ENCODE results near the gene ARHGAP23. TPM values are rescaled to one million over a fixed set of nuclear protein-coding genes. Genes with fewer than 3 reads are reported as not detected.

The ARHGAP23 gene
- total RNA-seq, 3 donors from 2014 or later (not counting 1 experiment from before 2014, with no cell fraction given), result 0.19 to 1.8 (median 1.7) TPM

DNA sequence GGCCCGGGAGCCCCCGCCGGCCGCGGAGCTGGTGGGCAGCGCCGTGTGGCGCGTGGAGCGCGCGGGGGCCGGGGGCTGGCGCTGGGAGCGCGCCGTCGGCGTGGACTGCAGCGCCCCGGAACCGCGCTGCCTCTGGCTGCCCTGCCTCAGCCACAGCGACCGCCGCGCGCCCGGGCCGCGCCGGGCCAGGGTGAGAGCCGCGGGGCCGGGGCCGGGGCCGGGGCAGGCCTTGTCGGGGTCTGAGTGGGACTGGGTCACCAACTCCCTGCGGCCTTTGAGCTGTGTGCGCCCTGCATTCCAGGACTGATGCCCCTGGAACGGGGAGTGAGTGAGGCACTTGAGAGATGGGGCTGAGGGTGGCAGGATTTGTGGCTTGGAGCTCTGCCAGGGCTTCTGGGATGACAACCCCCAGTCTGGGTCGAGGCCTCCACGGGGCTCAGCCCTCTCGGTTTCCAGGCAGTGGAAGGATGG is 25.7 kb downstream of the ARHGAP23 start:
- no peaks in the 10 kb centered on the region for H3K36me3 Mint-ChIP-seq
- intact Hi-C loops (cut with micrococcal nuclease), result no loop called here
- no peak overlapping the region for H3K4me3 Mint-ChIP-seq
- H3K4me1 ChIP-seq (ENCODE audit: control insufficient read depth, insufficient read depth, low read length), result no peaks in the 10 kb centered on the region
- no peak overlapping the region for H3K4me3 ChIP-seq (ENCODE audit: low read length)
- TF ChIP-seq, protein P1, sequence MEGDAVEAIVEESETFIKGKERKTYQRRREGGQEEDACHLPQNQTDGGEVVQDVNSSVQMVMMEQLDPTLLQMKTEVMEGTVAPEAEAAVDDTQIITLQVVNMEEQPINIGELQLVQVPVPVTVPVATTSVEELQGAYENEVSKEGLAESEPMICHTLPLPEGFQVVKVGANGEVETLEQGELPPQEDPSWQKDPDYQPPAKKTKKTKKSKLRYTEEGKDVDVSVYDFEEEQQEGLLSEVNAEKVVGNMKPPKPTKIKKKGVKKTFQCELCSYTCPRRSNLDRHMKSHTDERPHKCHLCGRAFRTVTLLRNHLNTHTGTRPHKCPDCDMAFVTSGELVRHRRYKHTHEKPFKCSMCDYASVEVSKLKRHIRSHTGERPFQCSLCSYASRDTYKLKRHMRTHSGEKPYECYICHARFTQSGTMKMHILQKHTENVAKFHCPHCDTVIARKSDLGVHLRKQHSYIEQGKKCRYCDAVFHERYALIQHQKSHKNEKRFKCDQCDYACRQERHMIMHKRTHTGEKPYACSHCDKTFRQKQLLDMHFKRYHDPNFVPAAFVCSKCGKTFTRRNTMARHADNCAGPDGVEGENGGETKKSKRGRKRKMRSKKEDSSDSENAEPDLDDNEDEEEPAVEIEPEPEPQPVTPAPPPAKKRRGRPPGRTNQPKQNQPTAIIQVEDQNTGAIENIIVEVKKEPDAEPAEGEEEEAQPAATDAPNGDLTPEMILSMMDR (IDR thresholded peaks at IDR 0.05), result no peak
- DNase-seq, result no peak
- H3K27ac ChIP-seq (ENCODE audit: low read length), result no peak overlapping the region
- WGBS (ENCODE audit: insufficient coverage), result 4% methylated on average over 44 of the region's 44 CpGs
- peak in 1 of 3 donors; percentile 39 for ATAC-seq
- H3K9me3 Mint-ChIP-seq, result no peaks in the 10 kb centered on the region
- H3K4me1 Mint-ChIP-seq, result peaks cover 10 to 18% of the 10 kb centered on the region in 2 donors
- peaks cover 36 to 39% of the 10 kb centered on the region in 2 donors for H3K27me3 Mint-ChIP-seq (ENCODE audit: low read depth in 2 of 2)
- H3K9me3 ChIP-seq (ENCODE audit: control insufficient read depth, insufficient read depth, low read length), result no peaks in the 10 kb centered on the region
- H3K36me3 ChIP-seq (ENCODE audit: control insufficient read depth, insufficient read depth, low read length), result no peaks in the 10 kb centered on the region
- H3K27ac Mint-ChIP-seq, result no peak overlapping the region
- peaks cover 10% of the 10 kb centered on the region for H3K27me3 ChIP-seq (ENCODE audit: control insufficient read depth, insufficient read depth, low read length)

DNA sequence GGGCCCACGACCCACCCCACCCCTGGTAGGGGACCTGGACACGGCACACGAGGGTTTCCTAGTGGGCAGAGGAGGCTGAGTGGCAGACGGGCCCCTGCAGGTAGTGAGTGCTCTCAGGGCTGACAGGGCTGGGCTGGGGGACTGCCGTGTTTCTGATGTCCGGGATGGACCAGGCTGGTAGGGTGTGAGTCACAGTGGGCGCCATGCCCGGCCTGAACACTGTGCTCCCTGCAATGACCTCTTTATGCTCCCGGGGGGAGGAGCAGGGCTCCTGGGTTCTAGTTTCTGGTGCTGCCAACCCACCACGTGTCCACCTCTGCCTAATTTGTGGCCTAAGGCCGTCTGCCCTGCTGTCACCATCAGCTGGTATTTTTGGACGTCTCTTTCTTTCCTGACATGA is 26.3 kb downstream of the ARHGAP23 start:
- Mint-ChIP-seq H3K27me3 (ENCODE audit: low read depth in 2 of 2) (peaks cover 36 to 39% of the 10 kb centered on the region in 2 donors), H3K27ac (no peak overlapping the region), H3K4me3 (peak overlapping the region; percentile 43), H3K4me1 (peaks cover 10 to 18% of the 10 kb centered on the region in 2 donors), H3K36me3 (no peaks in the 10 kb centered on the region), H3K9me3 (no peaks in the 10 kb centered on the region)
- intact Hi-C loops (cut with micrococcal nuclease), result no loop called here
- ATAC-seq, result no peak
- Histone ChIP-seq H3K9me3 (ENCODE audit: control insufficient read depth, insufficient read depth, low read length) (no peaks in the 10 kb centered on the region), H3K27ac (ENCODE audit: low read length) (no peak overlapping the region), H3K36me3 (ENCODE audit: control insufficient read depth, insufficient read depth, low read length) (no peaks in the 10 kb centered on the region), H3K4me1 (ENCODE audit: control insufficient read depth, insufficient read depth, low read length) (no peaks in the 10 kb centered on the region), H3K27me3 (ENCODE audit: control insufficient read depth, insufficient read depth, low read length) (peaks cover 10% of the 10 kb centered on the region), H3K4me3 (ENCODE audit: low read length) (no peak overlapping the region)
- DNase-seq, result no peak
- TF ChIP-seq, protein P1 (IDR thresholded peaks at IDR 0.05), result no peak
- 75% methylated on average over 12 of the region's 12 CpGs for WGBS (ENCODE audit: insufficient coverage)

- Histone ChIP-seq H3K36me3 (ENCODE audit: control insufficient read depth, insufficient read depth, low read length) (no peaks in the 10 kb centered on the region), H3K27ac (ENCODE audit: low read length) (no peak overlapping the region), H3K9me3 (ENCODE audit: control insufficient read depth, insufficient read depth, low read length) (no peaks in the 10 kb centered on the region), H3K27me3 (ENCODE audit: control insufficient read depth, insufficient read depth, low read length) (peaks cover 10% of the 10 kb centered on the region), H3K4me1 (ENCODE audit: control insufficient read depth, insufficient read depth, low read length) (no peaks in the 10 kb centered on the region), H3K4me3 (ENCODE audit: low read length) (no peak overlapping the region)
- Mint-ChIP-seq H3K27me3 (ENCODE audit: low read depth in 2 of 2) (peaks cover 36 to 42% of the 10 kb centered on the region in 2 donors), H3K27ac (no peak overlapping the region), H3K4me1 (peaks cover 10 to 18% of the 10 kb centered on the region in 2 donors), H3K36me3 (no peaks in the 10 kb centered on the region), H3K4me3 (no peak overlapping the region), H3K9me3 (no peaks in the 10 kb centered on the region)
- TF ChIP-seq, protein P1 (IDR thresholded peaks at IDR 0.05), result no peak
- WGBS (ENCODE audit: insufficient coverage), result 79% methylated on average over 8 of the region's 8 CpGs
- DNase-seq (no peak), ATAC-seq (no peak)
- intact Hi-C loops (cut with micrococcal nuclease), result no loop called here
Measured at GRCh38 chr17:38455288-38455915, 27.1 kb downstream of the ARHGAP23 start.
